Mononuclear cell (primary cell): ENCODE measurements around the gene LEMD1. TPM values are rescaled to one million over a fixed set of nuclear protein-coding genes. Genes with fewer than 3 reads are reported as not detected.

Experiments used
- H3K27me3 ChIP-seq: 2 replicates; pipeline ENCODE4 v1.6.0; 2011; ENCODE audit warnings: low read length, control low read depth; ENCODE audit not compliant: insufficient read depth
- H3K4me1 ChIP-seq: 2 replicates; pipeline ENCODE4 v1.5.1; 2011; ENCODE audit warnings: mild to moderate bottlenecking, low read length, control low read depth; ENCODE audit not compliant: insufficient read depth
- H3K4me3 ChIP-seq: 2 replicates; pipeline ENCODE4 v1.5.1; 2011; ENCODE audit warnings: mild to moderate bottlenecking, low read length, moderate library complexity
- H3K9me3 ChIP-seq: 2 replicates; pipeline ENCODE4 v1.5.1; 2011; ENCODE audit warnings: low read depth, mild to moderate bottlenecking, control low read depth, low read length
- total RNA-seq: library from RNA; depleted of rRNA; stranded (reverse); fragments of >200 nt; gene quantifications from one replicate; pipeline ENCODE4 v1.2.3, GENCODE V29; 2012

The LEMD1 gene, protein sequence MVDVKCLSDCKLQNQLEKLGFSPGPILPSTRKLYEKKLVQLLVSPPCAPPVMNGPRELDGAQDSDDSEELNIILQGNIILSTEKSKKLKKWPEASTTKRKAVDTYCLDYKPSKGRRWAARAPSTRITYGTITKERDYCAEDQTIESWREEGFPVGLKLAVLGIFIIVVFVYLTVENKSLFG
- 0.31 TPM for total RNA-seq

DNA sequence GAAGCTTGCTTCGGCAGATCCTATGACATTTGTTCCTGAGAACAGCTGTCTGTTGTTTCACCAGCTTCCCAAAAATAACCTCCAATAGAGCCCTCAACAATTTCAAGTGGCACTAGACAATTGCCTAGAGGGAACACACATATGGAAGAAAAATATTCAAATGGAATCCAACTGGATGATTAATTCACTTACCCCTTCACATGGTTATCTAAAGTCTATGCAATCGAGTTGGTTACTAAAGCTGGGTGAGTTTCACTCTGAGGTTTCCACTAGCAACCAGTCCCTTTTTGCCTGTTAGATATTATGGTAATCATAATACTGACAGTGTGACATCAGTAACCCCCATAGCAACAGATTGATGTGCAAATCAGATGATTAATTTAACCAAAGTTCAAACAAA is at the start of gene LEMD1:
LEMD1 (minus strand) TSS at position 259 of the 400 bp plus-strand sequence. CDS start 1,520 bp downstream, outside the sequence.
- Histone ChIP-seq H3K4me1 (no peaks in the 10 kb centered on the region), H3K4me3 (no peak within 1 kb of the TSS), H3K27me3 (peaks cover 35% of the 10 kb centered on the region), H3K9me3 (no peaks in the 10 kb centered on the region)

DNA sequence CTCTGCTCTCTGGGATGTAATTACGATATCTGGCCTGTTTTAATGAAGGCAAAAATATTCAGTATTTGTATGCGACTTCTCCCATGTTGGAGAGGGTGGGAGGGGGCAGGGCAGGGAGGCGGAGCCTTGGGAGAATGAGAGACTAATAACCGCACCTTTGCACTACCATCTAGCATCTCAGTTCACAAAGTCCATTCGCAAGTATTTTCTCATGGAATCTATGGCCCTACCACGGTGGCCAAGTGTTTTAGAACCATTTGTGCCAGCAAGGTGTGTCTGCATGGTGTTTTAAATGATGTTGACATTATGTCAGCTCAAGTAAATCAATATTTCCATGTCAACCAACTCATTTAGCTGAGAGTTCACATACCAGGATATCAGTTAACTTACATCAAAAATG is 48.3 kb upstream of the LEMD1 start:
- Histone ChIP-seq H3K27me3 (peaks cover 11% of the 10 kb centered on the region), H3K4me3 (no peak overlapping the region), H3K4me1 (no peaks in the 10 kb centered on the region), H3K9me3 (no peaks in the 10 kb centered on the region)

DNA sequence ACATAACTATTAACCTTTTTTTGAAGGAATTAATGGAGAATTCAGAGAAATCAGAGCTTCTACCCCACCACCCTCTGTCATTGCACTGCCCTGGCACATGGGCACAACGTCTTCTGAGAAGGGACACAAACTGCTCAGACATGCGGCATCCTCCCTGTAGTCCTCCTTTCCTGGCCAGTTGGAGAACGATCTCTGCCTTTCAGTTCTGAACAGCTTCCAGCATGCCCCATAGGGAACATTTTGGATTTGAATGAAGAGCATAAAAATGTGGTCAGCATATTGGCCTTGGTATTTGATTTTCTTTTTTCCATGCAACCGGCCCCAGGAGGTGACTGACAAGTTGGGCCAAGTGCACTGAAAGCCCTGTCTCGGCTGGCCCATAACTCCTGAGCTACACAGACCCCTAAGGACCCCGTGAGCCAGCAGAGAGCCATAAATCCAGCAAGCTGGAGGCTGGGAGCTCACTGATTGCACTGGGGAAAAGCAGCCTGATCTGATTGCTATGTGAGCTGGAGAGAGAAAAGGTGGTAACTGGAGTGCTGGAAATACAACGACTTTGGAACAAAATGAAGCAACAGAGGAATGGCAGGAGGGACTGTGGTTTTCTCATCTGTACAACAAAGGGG is 44.9 kb upstream of the LEMD1 start:
- Histone ChIP-seq H3K4me3 (no peak overlapping the region), H3K4me1 (no peaks in the 10 kb centered on the region), H3K27me3 (peaks cover 2% of the 10 kb centered on the region), H3K9me3 (no peaks in the 10 kb centered on the region)

DNA sequence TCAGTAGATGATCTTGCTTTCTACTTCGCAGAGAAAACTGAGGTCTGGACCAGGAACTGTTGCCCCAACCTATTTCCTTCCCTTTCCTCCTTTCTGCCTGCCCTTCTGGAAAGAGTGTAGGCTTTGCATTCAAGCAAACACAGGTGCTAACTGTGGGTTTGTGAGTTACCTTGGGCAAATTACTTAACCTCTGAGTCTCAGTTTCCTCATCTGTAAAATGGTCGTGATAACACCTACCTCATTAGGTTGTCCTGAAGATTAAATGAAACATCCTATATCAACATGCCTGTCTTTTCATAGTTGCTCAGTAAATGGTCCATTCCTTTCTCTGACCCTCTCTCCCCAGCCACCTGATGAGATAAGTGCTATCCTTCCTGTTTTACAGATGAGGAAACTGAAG is 43.5 kb upstream of the LEMD1 start:
- Histone ChIP-seq H3K4me3 (no peak overlapping the region), H3K4me1 (no peaks in the 10 kb centered on the region), H3K27me3 (peaks cover 2% of the 10 kb centered on the region), H3K9me3 (no peaks in the 10 kb centered on the region)

DNA sequence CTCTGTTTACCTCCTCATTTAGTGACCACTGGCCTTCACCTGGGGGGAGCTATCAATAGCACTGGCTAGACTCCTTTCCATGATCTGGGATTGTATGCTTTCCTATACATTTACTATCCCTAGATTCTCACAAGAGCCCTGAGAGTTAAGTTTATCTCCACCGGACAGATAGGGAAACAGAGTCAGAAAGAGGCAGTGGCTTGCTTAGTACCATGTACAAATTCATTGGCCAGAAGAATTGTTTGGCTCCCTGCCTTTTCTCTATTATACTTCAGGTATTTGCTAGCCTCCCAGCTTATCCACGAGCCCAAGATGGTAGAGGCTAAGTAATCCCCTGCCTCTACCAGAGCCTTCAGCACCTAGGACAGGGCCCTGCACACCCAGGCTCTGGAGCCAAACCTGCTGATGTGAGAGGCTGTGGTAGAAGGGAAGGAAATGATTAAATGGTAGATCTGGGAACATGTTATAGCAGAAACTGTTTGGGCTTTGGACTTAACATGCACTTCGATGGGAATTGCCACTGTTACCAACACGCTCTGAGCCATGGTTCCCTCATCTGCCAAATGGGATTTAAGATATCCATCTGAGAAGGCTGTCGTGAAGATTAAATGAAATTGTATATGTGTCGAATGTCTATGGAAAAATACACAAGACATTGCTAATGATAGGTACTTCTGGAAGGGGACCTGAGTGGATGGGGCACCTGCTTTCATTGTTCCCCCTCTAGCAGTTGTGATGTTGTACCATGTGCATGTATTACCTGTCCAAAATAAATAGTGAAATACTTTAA is 37.1 kb upstream of the LEMD1 start:
- Histone ChIP-seq H3K27me3 (peaks cover 51% of the 10 kb centered on the region), H3K9me3 (no peaks in the 10 kb centered on the region), H3K4me1 (peaks cover 15% of the 10 kb centered on the region)

DNA sequence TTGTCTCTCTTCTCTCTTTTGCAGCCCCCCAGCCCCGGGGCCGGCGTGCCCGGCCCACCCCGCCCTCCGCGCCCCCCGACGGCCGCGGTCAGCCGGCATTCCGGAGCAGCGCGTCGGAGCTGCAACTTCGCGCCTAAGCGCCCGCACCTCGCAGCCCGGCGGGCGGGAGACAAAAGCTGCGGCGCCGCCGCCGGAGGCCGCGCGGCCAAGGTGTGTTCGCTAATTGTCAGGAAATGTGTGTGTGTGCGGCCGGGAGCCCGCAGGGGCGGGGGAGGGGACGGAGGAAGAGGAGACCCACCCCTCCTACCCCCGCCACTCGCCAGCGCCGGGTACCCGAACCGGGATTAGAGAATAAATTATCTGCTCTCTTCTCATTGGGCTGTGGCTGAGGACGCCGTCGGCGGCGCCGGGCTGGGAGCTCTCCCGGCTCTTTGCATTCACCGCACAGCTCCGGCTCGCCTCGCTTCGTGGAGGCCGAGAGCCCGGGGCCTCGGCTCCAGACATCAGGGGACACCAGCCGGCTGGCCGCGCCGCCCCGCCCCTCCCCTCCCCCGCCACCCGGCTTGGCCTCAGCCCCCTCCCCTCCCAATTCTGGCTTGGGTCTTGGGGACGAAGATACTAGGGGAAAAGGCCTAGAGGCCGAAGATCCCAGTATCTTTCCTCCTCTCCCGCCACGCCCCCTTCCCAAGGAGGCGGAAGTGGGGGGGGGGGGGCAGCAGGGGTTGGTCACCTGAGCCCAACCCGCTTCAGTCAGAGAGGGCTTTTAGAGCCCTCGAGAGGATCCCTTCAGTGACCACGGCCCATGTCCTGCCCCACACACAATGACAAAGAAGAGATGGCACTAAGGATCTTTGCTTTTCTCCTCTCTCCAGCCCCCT is 35.3 kb upstream of the LEMD1 start:
- peaks cover 15% of the 10 kb centered on the region for H3K4me1 ChIP-seq
- H3K9me3 ChIP-seq, result no peaks in the 10 kb centered on the region
- peaks cover 68% of the 10 kb centered on the region for H3K27me3 ChIP-seq
- no peak overlapping the region for H3K4me3 ChIP-seq

More for the DNA sequence above, 37.1 kb upstream of the LEMD1 start:
- no peak overlapping the region for H3K4me3 ChIP-seq

DNA sequence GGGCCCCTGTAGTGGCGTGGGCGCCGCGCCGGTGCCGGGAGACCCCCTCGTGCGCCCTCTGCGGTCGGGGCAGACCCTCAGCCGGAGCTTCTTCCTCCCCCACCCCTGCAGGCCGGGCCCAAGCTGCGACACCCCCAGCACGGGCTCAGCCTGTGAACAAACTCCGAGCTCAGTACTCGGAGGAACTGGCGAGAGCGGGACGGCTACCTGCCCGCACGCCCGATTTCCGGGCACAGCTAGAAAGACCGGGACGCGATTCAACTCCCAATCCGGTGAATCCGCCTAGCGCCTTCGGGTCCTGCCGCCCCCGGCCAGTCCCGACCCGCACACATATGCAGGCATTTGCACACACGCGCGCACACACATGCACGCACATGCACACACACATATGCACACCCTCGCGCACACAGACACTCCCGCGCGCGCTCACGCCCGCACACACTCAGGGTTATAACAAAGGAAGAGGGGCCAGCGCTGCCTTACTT is 34.6 kb upstream of the LEMD1 start:
- Histone ChIP-seq H3K4me1 (peaks cover 15% of the 10 kb centered on the region), H3K27me3 (peaks cover 71% of the 10 kb centered on the region), H3K9me3 (no peaks in the 10 kb centered on the region), H3K4me3 (no peak overlapping the region)

DNA sequence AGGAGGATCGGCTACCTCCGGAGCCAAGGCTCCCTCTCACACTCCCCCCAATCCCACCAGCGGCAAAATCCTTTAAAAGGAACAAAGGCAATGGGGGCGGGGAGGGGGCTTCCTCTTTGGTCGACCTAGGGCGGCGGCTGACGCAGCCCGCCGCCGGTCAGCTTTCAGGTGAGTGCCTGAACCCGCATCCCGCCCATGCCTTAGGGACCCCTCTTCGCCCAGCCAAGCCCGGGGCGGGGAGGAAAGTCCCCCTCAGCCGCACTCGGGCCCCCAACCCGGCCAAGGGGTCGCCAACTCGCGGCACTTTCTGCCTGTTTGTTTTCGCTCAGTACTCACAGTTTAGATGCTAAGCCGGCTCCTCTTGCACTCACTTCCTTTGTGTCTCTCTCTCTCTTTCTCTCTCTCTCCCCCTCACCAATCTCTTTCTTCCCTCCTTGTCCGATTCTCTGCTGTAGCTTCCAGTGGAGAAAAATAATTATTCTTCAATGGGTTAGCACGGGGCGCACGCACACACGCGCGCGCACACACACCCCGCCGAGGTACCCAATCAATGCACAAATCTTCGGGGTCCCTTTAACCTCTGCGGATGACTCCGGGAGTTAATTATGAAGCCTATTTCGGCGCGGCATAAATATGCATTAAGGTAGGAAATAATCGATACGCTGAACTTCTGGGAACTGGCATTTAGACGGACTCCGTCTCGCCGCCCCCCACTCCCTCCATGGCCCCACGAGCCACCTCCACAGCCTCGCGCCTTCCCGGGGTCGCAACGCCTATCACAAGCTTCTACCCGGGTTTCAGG is 33.9 kb upstream of the LEMD1 start, which contains the start of gene BLACAT1:
BLACAT1 (minus strand) TSS at position 465 of the 802 bp plus-strand sequence.
- Histone ChIP-seq H3K9me3 (no peaks in the 10 kb centered on the region), H3K4me1 (peaks cover 15% of the 10 kb centered on the region), H3K4me3 (no peak within 1 kb of the TSS), H3K27me3 (peaks cover 71% of the 10 kb centered on the region)

DNA sequence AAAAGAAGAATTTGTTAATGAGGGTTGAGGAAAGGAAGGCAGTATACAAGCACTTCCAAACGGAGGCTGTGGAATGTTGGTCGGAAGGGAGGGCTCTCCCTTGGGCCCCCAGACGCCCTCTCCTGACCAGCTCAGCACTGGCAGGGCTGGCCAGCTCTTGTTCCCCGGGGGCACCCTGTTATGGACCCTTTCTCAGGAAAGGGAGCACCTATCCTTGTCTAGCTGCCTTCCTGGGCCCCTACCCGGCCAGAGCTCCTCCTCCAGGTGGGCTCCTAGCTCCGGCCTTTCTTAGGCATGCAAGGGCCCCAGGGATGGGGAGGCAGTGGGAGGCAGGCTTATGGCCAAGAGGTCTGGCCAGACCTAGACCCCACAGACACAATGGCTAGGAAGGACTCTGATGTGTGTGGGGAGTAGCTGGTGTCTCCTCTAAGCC is 33.1 kb upstream of the LEMD1 start:
- H3K4me3 ChIP-seq, result no peak overlapping the region
- H3K4me1 ChIP-seq, result peaks cover 15% of the 10 kb centered on the region
- H3K27me3 ChIP-seq, result peaks cover 71% of the 10 kb centered on the region
- no peaks in the 10 kb centered on the region for H3K9me3 ChIP-seq

DNA sequence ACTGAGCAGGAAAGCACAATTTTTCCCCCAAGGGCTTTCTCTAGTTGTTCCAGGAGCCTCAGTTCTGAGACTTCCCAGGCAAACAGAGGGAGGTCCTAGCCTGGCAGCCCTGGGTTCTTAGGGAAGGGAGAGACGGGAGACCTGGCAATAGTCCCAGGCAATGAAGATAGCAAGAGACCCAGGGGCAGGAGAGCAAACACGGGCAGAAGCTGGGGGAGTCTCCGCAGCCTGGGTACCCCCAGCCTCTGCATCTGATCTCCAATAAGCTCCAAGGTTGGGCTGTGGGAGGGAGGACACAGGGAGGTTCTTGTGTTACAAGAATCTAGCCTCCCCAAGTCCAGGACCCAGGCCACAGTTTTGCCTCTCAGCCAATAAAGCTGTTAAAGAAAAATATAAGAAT is 31.6 kb upstream of the LEMD1 start:
- Histone ChIP-seq H3K4me1 (peaks cover 15% of the 10 kb centered on the region), H3K9me3 (no peaks in the 10 kb centered on the region), H3K4me3 (no peak overlapping the region), H3K27me3 (peaks cover 57% of the 10 kb centered on the region)

DNA sequence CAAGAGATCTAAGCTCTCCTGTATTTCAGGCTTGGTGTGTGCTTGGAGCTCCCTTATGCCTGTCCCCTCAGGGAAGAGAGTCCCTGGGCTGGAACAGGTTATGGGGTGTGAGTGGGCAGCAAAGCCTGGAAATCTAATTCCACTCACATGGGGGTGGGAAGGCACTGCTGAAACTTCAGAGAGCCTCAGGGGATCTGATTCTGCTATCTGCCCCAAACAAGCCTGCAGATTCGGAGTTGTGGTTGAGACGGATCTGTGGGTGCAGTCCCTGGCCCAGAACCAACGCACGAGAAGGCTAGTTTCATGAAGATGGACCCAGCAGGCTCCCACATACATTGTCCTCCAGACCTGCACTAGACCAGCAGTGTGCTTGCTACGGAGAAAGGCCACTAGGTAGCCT is 31.1 kb upstream of the LEMD1 start:
- peaks cover 15% of the 10 kb centered on the region for H3K4me1 ChIP-seq
- peaks cover 52% of the 10 kb centered on the region for H3K27me3 ChIP-seq
- no peaks in the 10 kb centered on the region for H3K9me3 ChIP-seq
- H3K4me3 ChIP-seq, result no peak overlapping the region

DNA sequence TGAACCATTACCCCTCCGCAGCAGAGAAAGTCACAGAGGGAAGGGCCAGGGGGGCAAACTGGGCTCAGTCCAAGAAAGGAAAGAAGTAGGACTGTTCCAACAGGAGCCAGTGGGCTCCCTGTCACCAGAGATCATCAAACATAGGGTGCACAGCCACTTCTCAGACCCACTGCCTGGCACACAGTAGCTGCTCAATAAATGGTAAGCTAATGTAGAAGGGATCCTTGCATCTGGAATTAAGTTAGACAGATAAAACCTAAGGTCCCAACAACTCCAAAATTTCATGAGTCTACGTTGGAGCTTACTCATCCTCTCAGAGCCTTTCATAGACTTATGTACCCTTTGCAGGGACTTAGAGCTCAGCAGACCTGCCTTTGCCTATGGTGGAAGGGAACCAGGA is 30.5 kb upstream of the LEMD1 start:
- H3K27me3 ChIP-seq, result peaks cover 46% of the 10 kb centered on the region
- H3K4me1 ChIP-seq, result peaks cover 15% of the 10 kb centered on the region
- no peak overlapping the region for H3K4me3 ChIP-seq
- H3K9me3 ChIP-seq, result no peaks in the 10 kb centered on the region

DNA sequence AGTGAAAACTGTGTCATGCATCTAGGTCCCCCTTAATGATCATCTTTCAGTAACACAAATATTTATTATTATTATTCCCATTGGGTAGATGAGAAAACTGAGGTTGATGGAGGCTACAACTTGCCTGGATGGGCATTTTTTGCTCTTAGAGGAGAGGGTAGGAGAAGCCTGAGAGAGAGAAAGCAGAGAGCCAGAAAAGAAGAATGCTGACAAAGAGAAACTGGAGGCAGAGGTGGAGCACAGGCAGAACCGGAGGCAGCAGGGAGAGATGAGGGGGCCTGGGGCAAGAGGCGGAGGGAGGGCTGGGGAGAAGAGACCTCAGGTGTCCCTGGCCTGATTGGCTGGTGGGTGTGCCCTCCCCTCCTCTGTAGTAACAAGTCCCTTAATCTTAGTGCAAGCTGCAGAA is 29.9 kb upstream of the LEMD1 start:
- Histone ChIP-seq H3K4me3 (no peak overlapping the region), H3K4me1 (peaks cover 15% of the 10 kb centered on the region), H3K9me3 (no peaks in the 10 kb centered on the region), H3K27me3 (peaks cover 44% of the 10 kb centered on the region)

DNA sequence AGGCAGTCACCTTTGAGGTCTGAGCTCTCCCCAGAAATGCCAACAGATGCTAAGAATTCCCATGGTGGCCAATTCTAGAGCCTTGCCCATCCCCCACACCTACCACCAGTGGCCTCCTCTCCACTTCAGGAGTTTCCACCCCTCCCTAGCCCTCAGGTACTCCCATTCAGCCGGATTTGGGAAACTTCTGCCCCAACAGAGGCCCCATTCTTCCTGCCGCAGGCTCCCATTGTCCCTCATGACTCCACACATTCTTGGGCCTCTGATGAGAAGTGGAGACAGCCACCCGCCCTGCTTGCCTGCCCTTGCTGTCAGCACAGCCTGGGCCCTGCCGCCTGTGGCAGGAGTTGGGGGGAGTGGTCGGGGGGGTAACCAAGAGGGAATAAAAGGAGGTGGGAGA is 29.3 kb upstream of the LEMD1 start:
- peaks cover 40% of the 10 kb centered on the region for H3K27me3 ChIP-seq
- H3K4me3 ChIP-seq, result no peak overlapping the region
- H3K4me1 ChIP-seq, result peaks cover 10% of the 10 kb centered on the region
- H3K9me3 ChIP-seq, result no peaks in the 10 kb centered on the region
